HEK293 (cell line): ENCODE results near the gene TMC3.
"Not testable (repeated sequence)": the region's sequence is repeated elsewhere in the genome, so short reads cannot be mapped to it uniquely, and the experiment has no call there.

Experiments
- CTCF ChIA-PET: fragments of 350-600 bp; formaldehyde crosslinking; extraction: SDS; loops from one replicate; lab custom pipeline; 2021; ENCODE audit warnings: antibody characterized with exemption; lab: Yijun Ruan, JAX
- POLR2A ChIA-PET: fragments of 300-600 bp; formaldehyde crosslinking; extraction: SDS; loops from one replicate; lab custom pipeline; 2020; ENCODE audit warnings: antibody characterized with exemption, inconsistent platforms; lab: Yijun Ruan, JAX
- H3K27ac ChIP-seq: fragments of 200-500 bp; sonication (Bioruptor generic); 2 replicates; pipeline ENCODE4 v1.5.1; 2014; ENCODE audit warnings: low read depth, low read length, control low read depth, inconsistent platforms; ENCODE audit errors: extremely low read depth
- H3K36me3 ChIP-seq, 2 experiments: fragments of 200-500 bp in 1 of 2; sonication (Bioruptor generic) in 1 of 2; 1 replicate in 1 of 2; 2 replicates in 1 of 2; pipeline ENCODE4 v1.5.1; 2014 to 2017; ENCODE audit warnings: inconsistent platforms in 2 of 2, low read length in 2 of 2; ENCODE audit not compliant: control insufficient read depth in 2 of 2, insufficient read depth in 1 of 2
- H3K4me1 ChIP-seq: fragments of 200-500 bp; sonication (Bioruptor generic); 2 replicates; pipeline ENCODE4 v1.5.1; 2014; ENCODE audit warnings: mild to moderate bottlenecking, low read length, inconsistent platforms; ENCODE audit not compliant: control insufficient read depth, insufficient read depth
- H3K4me3 ChIP-seq: 2 replicates; pipeline ENCODE4 v1.5.1; 2011; ENCODE audit warnings: low read depth, mild to moderate bottlenecking, control low read depth, low read length, moderate library complexity
- H3K9me3 ChIP-seq: fragments of 200-500 bp; sonication (Bioruptor generic); 2 replicates; pipeline ENCODE4 v1.5.1; 2014; ENCODE audit warnings: low read depth, low read length, inconsistent platforms; ENCODE audit not compliant: control insufficient read depth, insufficient read depth
- HOXD13 ChIP-seq: sonication (generic); formaldehyde crosslinking; IDR thresholded peaks from 2 replicates; pipeline ENCODE4 v1.8.0; 2022; ENCODE audit warnings: missing genetic modification reagents, borderline replicate concordance
- KLF16 ChIP-seq: fragments of 450-650 bp; formaldehyde crosslinking; IDR thresholded peaks from 2 replicates; pipeline ENCODE4 v1.5.1; 2017; ENCODE audit warnings: missing biosample characterization, missing genetic modification characterization
- KLF7 ChIP-seq: fragments of 450-650 bp; formaldehyde crosslinking; IDR thresholded peaks from 2 replicates; pipeline ENCODE4 v1.5.1; 2016; ENCODE audit warnings: missing biosample characterization, missing genetic modification characterization, borderline replicate concordance
- MYNN ChIP-seq: fragments of 450-650 bp; formaldehyde crosslinking; IDR thresholded peaks from 2 replicates; pipeline ENCODE4 v1.5.1; 2016; ENCODE audit warnings: missing biosample characterization, missing genetic modification characterization, borderline replicate concordance
- SALL2 ChIP-seq: fragments of 450-650 bp; formaldehyde crosslinking; IDR thresholded peaks from 2 replicates; pipeline ENCODE4 v1.5.0; 2017; ENCODE audit warnings: missing biosample characterization, mild to moderate bottlenecking, missing genetic modification characterization, borderline replicate concordance
- YY1 ChIP-seq: fragments of 450-650 bp; formaldehyde crosslinking; IDR thresholded peaks from 2 replicates; pipeline ENCODE4 v1.5.1; 2018; ENCODE audit warnings: missing biosample characterization, missing genetic modification characterization
- ZBTB21 ChIP-seq: fragments of 450-650 bp; formaldehyde crosslinking; IDR thresholded peaks from 2 replicates; pipeline ENCODE4 v1.5.1; 2017; ENCODE audit warnings: missing biosample characterization, missing genetic modification characterization
- ZFP37 ChIP-seq: fragments of 450-650 bp; formaldehyde crosslinking; IDR thresholded peaks from 2 replicates; pipeline ENCODE4 v1.5.1; 2016; ENCODE audit warnings: missing biosample characterization, missing genetic modification characterization
- ZNF223 ChIP-seq: fragments of 450-650 bp; formaldehyde crosslinking; IDR thresholded peaks from 2 replicates; pipeline ENCODE4 v1.5.1; 2016; ENCODE audit warnings: missing biosample characterization, missing genetic modification characterization
- ZNF37A ChIP-seq: fragments of 450-650 bp; IDR thresholded peaks from 2 replicates; pipeline ENCODE4 v1.5.1; 2018; ENCODE audit warnings: missing biosample characterization, missing genetic modification characterization
- ZNF404 ChIP-seq: fragments of 450-650 bp; formaldehyde crosslinking; IDR thresholded peaks from 2 replicates; pipeline ENCODE4 v1.5.1; 2017; ENCODE audit warnings: missing biosample characterization, missing genetic modification characterization
- ZNF561 ChIP-seq: fragments of 450-650 bp; IDR thresholded peaks from 2 replicates; pipeline ENCODE4 v1.5.1; 2018; ENCODE audit warnings: missing biosample characterization, missing genetic modification characterization, borderline replicate concordance
- ZNF585B ChIP-seq: fragments of 450-650 bp; formaldehyde crosslinking; IDR thresholded peaks from 2 replicates; pipeline ENCODE4 v1.5.1; 2016; ENCODE audit warnings: missing biosample characterization, missing genetic modification characterization
- ZNF600 ChIP-seq: fragments of 450-650 bp; formaldehyde crosslinking; IDR thresholded peaks from 2 replicates; pipeline ENCODE4 v1.5.1; 2016; ENCODE audit warnings: missing biosample characterization, missing genetic modification characterization
- ZNF664 ChIP-seq: fragments of 450-650 bp; formaldehyde crosslinking; IDR thresholded peaks from 2 replicates; pipeline ENCODE4 v1.5.1; 2016; ENCODE audit warnings: missing biosample characterization, missing genetic modification characterization
- ZNF701 ChIP-seq: fragments of 450-650 bp; formaldehyde crosslinking; IDR thresholded peaks from 2 replicates; pipeline ENCODE4 v1.5.1; 2016; ENCODE audit warnings: missing biosample characterization, missing genetic modification characterization
- ZNF76 ChIP-seq: fragments of 450-650 bp; formaldehyde crosslinking; IDR thresholded peaks from 2 replicates; pipeline ENCODE4; 2016; ENCODE audit warnings: low read depth, missing biosample characterization, missing genetic modification characterization, borderline replicate concordance
- ZNF776 ChIP-seq: fragments of 450-650 bp; formaldehyde crosslinking; IDR thresholded peaks from 2 replicates; pipeline ENCODE4 v1.5.0; 2017; ENCODE audit warnings: missing biosample characterization, missing genetic modification characterization, borderline replicate concordance
- ZSCAN16 ChIP-seq: fragments of 450-650 bp; formaldehyde crosslinking; IDR thresholded peaks from 2 replicates; pipeline ENCODE4 v1.5.1; 2016; ENCODE audit warnings: missing biosample characterization, missing genetic modification characterization
- TF ChIP-seq, protein P1 (sequence below): fragments of 450-650 bp; formaldehyde crosslinking; IDR thresholded peaks from 2 replicates; pipeline ENCODE4; 2016; ENCODE audit warnings: missing biosample characterization, missing genetic modification characterization
- TF ChIP-seq, protein P2 (sequence below): fragments of 450-650 bp; formaldehyde crosslinking; IDR thresholded peaks from 2 replicates; pipeline ENCODE4 v1.5.1; 2016; ENCODE audit warnings: missing biosample characterization, missing genetic modification characterization
- TF ChIP-seq, protein P3 (sequence below): fragments of 450-650 bp; formaldehyde crosslinking; conservative IDR thresholded peaks from 2 replicates; pipeline ENCODE4 v1.5.1; 2016; ENCODE audit warnings: low read depth, missing biosample characterization, missing genetic modification characterization

TMC3 gene

DNA sequence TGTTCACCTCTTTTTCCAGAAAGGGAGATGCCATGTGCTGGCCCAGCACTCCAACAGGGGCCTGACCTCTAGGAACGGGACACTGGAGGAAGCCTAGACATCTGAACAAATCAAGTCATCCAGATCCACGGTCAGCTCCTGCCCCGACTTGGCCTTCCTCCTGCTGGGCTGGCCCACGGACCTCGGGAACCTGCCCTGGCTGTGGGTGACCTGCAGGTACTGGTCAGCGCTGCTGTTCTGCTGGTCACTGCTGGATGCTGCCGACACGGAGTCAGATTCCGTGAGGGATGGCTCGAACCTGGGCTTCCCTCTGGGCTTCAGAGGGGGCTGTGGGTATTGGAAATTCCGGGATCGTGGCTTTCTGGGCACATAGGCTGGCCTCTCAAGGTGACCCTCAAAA is 41.7 kb downstream of the TMC3 start (continued):
- TF ChIP-seq, protein P1, sequence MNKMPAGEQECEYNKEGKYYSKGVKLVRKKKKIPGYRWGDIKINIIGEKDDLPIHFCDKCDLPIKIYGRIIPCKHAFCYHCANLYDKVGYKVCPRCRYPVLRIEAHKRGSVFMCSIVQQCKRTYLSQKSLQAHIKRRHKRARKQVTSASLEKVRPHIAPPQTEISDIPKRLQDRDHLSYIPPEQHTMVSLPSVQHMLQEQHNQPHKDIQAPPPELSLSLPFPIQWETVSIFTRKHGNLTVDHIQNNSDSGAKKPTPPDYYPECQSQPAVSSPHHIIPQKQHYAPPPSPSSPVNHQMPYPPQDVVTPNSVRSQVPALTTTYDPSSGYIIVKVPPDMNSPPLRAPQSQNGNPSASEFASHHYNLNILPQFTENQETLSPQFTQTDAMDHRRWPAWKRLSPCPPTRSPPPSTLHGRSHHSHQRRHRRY (tag by site-specific recombination): no peak
- TF ChIP-seq ZSCAN16 (tag by site-specific recombination) (no peak), ZNF37A (tag by site-specific recombination) (no peak), KLF16 (tag by site-specific recombination) (no peak), ZNF223 (tag by site-specific recombination) (no peak)

DNA sequence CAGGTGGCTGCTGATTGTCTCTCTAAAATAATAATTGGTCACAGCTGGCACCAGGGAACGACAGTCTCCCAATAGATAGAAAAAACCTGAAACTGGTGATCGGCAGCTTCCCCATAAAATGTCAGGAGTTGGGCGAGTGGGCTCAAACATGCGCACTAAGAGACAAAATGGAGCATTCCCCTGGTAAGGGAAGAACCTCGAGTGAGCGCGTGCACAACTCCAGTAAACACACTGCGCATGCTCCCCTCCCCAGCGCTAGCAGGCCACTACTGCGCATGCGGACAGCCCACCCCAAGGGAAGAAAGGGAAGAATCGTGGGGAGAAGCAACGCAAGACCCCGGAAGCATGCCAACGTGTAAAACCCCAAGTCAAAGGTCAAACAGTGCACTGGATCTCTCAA is 42.4 kb downstream of the TMC3 start:
- TF ChIP-seq ZNF664 (tag by site-specific recombination) (no peak), ZNF776 (no peak), YY1 (tag by site-specific recombination) (no peak), KLF7 (tag by site-specific recombination) (no peak), ZNF701 (no peak), ZNF585B (tag by site-specific recombination) (no peak), MYNN (tag by site-specific recombination) (no peak), ZFP37 (tag by site-specific recombination) (no peak), SALL2 (tag by site-specific recombination) (no peak), ZBTB21 (tag by site-specific recombination) (no peak), ZNF561 (tag by site-specific recombination) (no peak), ZNF600 (no peak), HOXD13 (CRISPR knock-in tag) (no peak), ZNF76 (tag by site-specific recombination) (no peak), ZNF404 (no peak)
- TF ChIP-seq, protein P2, sequence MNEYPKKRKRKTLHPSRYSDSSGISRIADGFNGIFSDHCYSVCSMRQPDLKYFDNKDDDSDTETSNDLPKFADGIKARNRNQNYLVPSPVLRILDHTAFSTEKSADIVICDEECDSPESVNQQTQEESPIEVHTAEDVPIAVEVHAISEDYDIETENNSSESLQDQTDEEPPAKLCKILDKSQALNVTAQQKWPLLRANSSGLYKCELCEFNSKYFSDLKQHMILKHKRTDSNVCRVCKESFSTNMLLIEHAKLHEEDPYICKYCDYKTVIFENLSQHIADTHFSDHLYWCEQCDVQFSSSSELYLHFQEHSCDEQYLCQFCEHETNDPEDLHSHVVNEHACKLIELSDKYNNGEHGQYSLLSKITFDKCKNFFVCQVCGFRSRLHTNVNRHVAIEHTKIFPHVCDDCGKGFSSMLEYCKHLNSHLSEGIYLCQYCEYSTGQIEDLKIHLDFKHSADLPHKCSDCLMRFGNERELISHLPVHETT (tag by site-specific recombination): no peak
- TF ChIP-seq, protein P3, sequence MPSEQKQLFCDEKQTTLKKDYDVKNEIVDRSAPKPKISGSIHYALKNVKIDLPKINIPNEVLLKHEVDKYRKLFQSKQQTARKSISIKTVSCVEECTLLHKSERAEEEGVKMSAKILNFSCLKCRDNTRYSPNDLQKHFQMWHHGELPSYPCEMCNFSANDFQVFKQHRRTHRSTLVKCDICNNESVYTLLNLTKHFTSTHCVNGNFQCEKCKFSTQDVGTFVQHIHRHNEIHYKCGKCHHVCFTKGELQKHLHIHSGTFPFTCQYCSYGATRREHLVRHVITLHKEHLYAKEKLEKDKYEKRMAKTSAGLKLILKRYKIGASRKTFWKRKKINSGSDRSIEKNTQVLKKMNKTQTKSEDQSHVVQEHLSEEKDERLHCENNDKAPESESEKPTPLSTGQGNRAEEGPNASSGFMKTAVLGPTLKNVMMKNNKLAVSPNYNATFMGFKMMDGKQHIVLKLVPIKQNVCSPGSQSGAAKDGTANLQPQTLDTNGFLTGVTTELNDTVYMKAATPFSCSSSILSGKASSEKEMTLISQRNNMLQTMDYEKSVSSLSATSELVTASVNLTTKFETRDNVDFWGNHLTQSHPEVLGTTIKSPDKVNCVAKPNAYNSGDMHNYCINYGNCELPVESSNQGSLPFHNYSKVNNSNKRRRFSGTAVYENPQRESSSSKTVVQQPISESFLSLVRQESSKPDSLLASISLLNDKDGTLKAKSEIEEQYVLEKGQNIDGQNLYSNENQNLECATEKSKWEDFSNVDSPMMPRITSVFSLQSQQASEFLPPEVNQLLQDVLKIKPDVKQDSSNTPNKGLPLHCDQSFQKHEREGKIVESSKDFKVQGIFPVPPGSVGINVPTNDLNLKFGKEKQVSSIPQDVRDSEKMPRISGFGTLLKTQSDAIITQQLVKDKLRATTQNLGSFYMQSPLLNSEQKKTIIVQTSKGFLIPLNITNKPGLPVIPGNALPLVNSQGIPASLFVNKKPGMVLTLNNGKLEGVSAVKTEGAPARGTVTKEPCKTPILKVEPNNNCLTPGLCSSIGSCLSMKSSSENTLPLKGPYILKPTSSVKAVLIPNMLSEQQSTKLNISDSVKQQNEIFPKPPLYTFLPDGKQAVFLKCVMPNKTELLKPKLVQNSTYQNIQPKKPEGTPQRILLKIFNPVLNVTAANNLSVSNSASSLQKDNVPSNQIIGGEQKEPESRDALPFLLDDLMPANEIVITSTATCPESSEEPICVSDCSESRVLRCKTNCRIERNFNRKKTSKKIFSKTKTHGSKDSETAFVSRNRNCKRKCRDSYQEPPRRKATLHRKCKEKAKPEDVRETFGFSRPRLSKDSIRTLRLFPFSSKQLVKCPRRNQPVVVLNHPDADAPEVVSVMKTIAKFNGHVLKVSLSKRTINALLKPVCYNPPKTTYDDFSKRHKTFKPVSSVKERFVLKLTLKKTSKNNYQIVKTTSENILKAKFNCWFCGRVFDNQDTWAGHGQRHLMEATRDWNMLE (tag by site-specific recombination): no peak
- H3K9me3 ChIP-seq: no peaks in the 10 kb centered on the region
- H3K27ac ChIP-seq: no peak overlapping the region
- no peaks in the 10 kb centered on the region for H3K36me3 ChIP-seq
- ChIA-PET POLR2A (interaction anchor here (1.4 kb wide), 1 partner anchor 8 kb away, joined by 4 read pairs; the partner anchor contains the start of gene STARD5), CTCF (interaction anchor here (1.1 to 1.5 kb wide), 2 partner anchors 56 to 66 kb away, joined by 3 to 5 read pairs; no protein-coding TSS in a partner anchor)
- no peak overlapping the region for H3K4me3 ChIP-seq
- H3K4me1 ChIP-seq: no peaks in the 10 kb centered on the region

DNA sequence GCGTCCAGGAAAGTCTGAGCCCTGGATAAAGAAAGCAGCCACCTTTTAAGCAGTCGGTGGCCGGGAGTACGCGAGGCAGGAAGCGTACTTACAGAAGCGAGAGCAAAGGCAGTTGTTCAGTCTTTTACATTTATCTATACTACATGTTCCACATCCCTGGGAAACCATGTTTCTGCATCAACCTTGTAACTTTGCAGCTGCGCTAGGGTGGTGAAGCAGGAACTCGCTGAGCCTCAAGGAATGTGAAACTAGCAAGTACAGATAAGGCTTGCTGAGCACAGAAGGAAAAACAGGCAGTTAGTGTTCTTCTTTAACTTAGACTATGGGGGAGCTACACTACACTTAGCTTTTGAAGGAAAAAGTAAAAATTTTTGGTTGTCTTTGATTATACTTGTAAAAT is 42.9 kb downstream of the TMC3 start:
- H3K4me1 ChIP-seq, POLR2A ChIA-PET, H3K27ac ChIP-seq, H3K36me3 ChIP-seq, H3K4me3 ChIP-seq, H3K9me3 ChIP-seq: not testable (repeated sequence)
- CTCF ChIA-PET: interaction anchor here (1.1 to 1.5 kb wide), 2 partner anchors 56 to 65 kb away, joined by 3 to 5 read pairs; no protein-coding TSS in a partner anchor
